Trophoblast cell (in vitro differentiated cells and primary cell): Measurements from ENCODE around the gene ZNF525.

Experiments
- DNase-seq, 2 donors: peaks; one replicate each; pipeline ENCODE4 v3.0.0-alpha.2; 2016
- H2AFZ ChIP-seq: 2 replicates; pipeline ENCODE4 v1.6.1; 2013; ENCODE audit warnings: low read length, moderate library complexity, mild to moderate bottlenecking; ENCODE audit not compliant: insufficient read depth, poor library complexity
- H2AK5ac ChIP-seq: 2 replicates; pipeline ENCODE4 v1.6.1; 2013; ENCODE audit warnings: mild to moderate bottlenecking, low read length
- H2BK120ac ChIP-seq: 2 replicates; pipeline ENCODE4 v1.6.1; 2013; ENCODE audit warnings: low read length, mild to moderate bottlenecking, moderate library complexity; ENCODE audit not compliant: insufficient read depth, poor library complexity
- H2BK12ac ChIP-seq: 2 replicates; pipeline ENCODE4 v1.6.1; 2013; ENCODE audit warnings: mild to moderate bottlenecking, low read length, moderate library complexity
- H2BK5ac ChIP-seq: 2 replicates; pipeline ENCODE4 v1.6.1; 2013; ENCODE audit warnings: low read length, low read depth, moderate library complexity, mild to moderate bottlenecking; ENCODE audit not compliant: poor library complexity
- H3K14ac ChIP-seq: 2 replicates; pipeline ENCODE4 v1.6.1; 2013; ENCODE audit warnings: mild to moderate bottlenecking, low read length
- H3K18ac ChIP-seq: 2 replicates; pipeline ENCODE4 v1.6.1; 2013; ENCODE audit warnings: mild to moderate bottlenecking, low read length
- H3K23ac ChIP-seq: 2 replicates; pipeline ENCODE4 v1.6.1; 2013; ENCODE audit warnings: low read length
- H3K27ac ChIP-seq: 2 replicates; pipeline ENCODE4 v1.5.1; 2013; ENCODE audit warnings: low read depth, mild to moderate bottlenecking, inconsistent platforms, low read length, moderate library complexity
- H3K27me3 ChIP-seq: 2 replicates; pipeline ENCODE4 v1.6.1; 2013; ENCODE audit warnings: inconsistent platforms, mild to moderate bottlenecking, low read length, moderate library complexity; ENCODE audit not compliant: insufficient read depth
- H3K36me3 ChIP-seq, 2 experiments: 1 replicate in 1 of 2; 2 replicates in 1 of 2; pipeline ENCODE4 v1.6.1; 2013; ENCODE audit warnings: low read length in 2 of 2, mild to moderate bottlenecking in 2 of 2, moderate library complexity in 1 of 2; ENCODE audit not compliant: insufficient read depth in 2 of 2, control insufficient read depth in 1 of 2
- H3K4ac ChIP-seq: 2 replicates; pipeline ENCODE4 v1.6.1; 2013; ENCODE audit warnings: low read depth, mild to moderate bottlenecking, low read length, moderate library complexity
- H3K4me1 ChIP-seq, 2 experiments: 1 replicate in 1 of 2; 2 replicates in 1 of 2; pipeline ENCODE4 v1.6.1; 2013; ENCODE audit warnings: low read length in 2 of 2, mild to moderate bottlenecking in 2 of 2, moderate library complexity in 1 of 2; ENCODE audit not compliant: insufficient read depth in 2 of 2, control insufficient read depth in 1 of 2
- H3K4me2 ChIP-seq: 2 replicates; pipeline ENCODE4 v1.6.1; 2013; ENCODE audit warnings: inconsistent platforms, mild to moderate bottlenecking, low read length, moderate library complexity
- H3K4me3 ChIP-seq: 2 replicates; pipeline ENCODE4 v1.5.1; 2013; ENCODE audit warnings: mild to moderate bottlenecking, low read depth, low read length, inconsistent platforms
- H3K79me1 ChIP-seq: one replicate; pipeline ENCODE4 v1.6.1; 2013; ENCODE audit warnings: low read length
- H3K79me2 ChIP-seq: 2 replicates; pipeline ENCODE4 v1.6.1; 2013; ENCODE audit warnings: low read length, mild to moderate bottlenecking; ENCODE audit not compliant: control insufficient read depth, insufficient read depth, poor library complexity
- H3K9ac ChIP-seq: 2 replicates; pipeline ENCODE4 v1.6.1; 2013; ENCODE audit warnings: mild to moderate bottlenecking, low read length
- H3K9me3 ChIP-seq: 2 replicates; pipeline ENCODE4 v1.6.1; 2013; ENCODE audit warnings: low read depth, mild to moderate bottlenecking, control low read depth, inconsistent platforms, low read length; ENCODE audit not compliant: insufficient read depth
- H4K12ac ChIP-seq: 2 replicates; pipeline ENCODE4 v1.6.1; 2013; ENCODE audit warnings: low read depth, mild to moderate bottlenecking, low read length, moderate library complexity
- H4K8ac ChIP-seq: 2 replicates; pipeline ENCODE4 v1.6.1; 2013; ENCODE audit warnings: low read depth, mild to moderate bottlenecking, low read length, moderate library complexity
- H4K91ac ChIP-seq: one replicate; pipeline ENCODE4 v1.6.1; 2013; ENCODE audit warnings: low read depth, mild to moderate bottlenecking, low read length, moderate library complexity
- WGBS: extraction: QIAGEN DNeasy Blood & Tissue Kit; methylation state at CpG from one replicate; pipeline ENCODE4 v1.1.7; 2013; ENCODE audit warnings: missing lambda C conversion rate; ENCODE audit not compliant: insufficient read length, insufficient coverage; ENCODE audit errors: extremely low coverage; 5-methylcytosine and 5-hydroxymethylcytosine counted together

The ZNF525 gene

DNA sequence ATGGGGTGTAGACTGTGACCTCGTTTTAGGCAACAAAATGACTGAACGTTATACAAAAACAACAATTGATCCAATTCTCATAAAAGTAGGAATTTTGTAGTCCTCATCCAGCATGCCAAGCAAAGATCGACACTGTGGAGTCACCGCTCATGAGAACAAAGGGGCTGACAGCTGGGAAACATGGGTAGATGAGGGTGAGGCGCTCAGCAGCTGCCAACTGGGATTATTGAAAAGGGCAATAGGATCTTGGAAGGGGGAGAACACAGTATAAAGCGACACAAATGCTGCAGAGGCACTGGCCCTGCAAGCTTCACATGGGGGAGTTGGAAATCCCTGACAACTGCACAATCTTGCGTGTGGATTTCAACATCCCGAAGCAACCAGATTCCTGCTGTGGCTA is 24.1 kb downstream of the ZNF525 start:
- Histone ChIP-seq H3K79me2 (peaks cover 2% of the 10 kb centered on the region), H2BK5ac (no peak overlapping the region), H3K27me3 (no peaks in the 10 kb centered on the region), H3K27ac (no peak overlapping the region), H3K18ac (no peak overlapping the region), H2AFZ (no peak overlapping the region), H3K4me3 (no peak overlapping the region), H4K12ac (no peak overlapping the region), H3K14ac (no peak overlapping the region), H2AK5ac (no peak overlapping the region), H3K4ac (no peak overlapping the region), H2BK12ac (no peak overlapping the region), H3K9me3 (peaks cover 5% of the 10 kb centered on the region), H3K79me1 (peaks cover 2% of the 10 kb centered on the region), H4K91ac (no peak overlapping the region), H2BK120ac (no peak overlapping the region), H3K9ac (no peak overlapping the region), H3K36me3 (no peaks in the 10 kb centered on the region), H4K8ac (no peak overlapping the region), H3K4me1 (peaks cover 2 to 3% of the 10 kb centered on the region in 2 experiments), H3K23ac (no peak overlapping the region), H3K4me2 (no peak overlapping the region)
- no CpG with 5 or more reads among the region's 8 CpGs for WGBS
- no peak for DNase-seq

GRCh38 chr19:53389978-53390377 is 24.5 kb downstream of the ZNF525 start:
- Histone ChIP-seq H2BK120ac (no peak overlapping the region), H3K27ac (no peak overlapping the region), H3K23ac (no peak overlapping the region), H3K4me2 (no peak overlapping the region), H4K8ac (no peak overlapping the region), H3K18ac (no peak overlapping the region), H2AFZ (no peak overlapping the region), H3K9ac (no peak overlapping the region), H3K36me3 (no peaks in the 10 kb centered on the region), H2BK5ac (no peak overlapping the region), H4K91ac (no peak overlapping the region), H3K9me3 (peaks cover 5% of the 10 kb centered on the region), H4K12ac (no peak overlapping the region), H3K4ac (no peak overlapping the region), H3K4me1 (peaks cover 2 to 3% of the 10 kb centered on the region in 2 experiments), H2BK12ac (no peak overlapping the region), H2AK5ac (no peak overlapping the region), H3K79me1 (peaks cover 2% of the 10 kb centered on the region), H3K79me2 (peaks cover 2% of the 10 kb centered on the region), H3K27me3 (no peaks in the 10 kb centered on the region), H3K14ac (no peak overlapping the region), H3K4me3 (no peak overlapping the region)
- no CpG with 5 or more reads among the region's 22 CpGs for WGBS
- peak in 1 of 2 donors; percentile 6 for DNase-seq

DNA sequence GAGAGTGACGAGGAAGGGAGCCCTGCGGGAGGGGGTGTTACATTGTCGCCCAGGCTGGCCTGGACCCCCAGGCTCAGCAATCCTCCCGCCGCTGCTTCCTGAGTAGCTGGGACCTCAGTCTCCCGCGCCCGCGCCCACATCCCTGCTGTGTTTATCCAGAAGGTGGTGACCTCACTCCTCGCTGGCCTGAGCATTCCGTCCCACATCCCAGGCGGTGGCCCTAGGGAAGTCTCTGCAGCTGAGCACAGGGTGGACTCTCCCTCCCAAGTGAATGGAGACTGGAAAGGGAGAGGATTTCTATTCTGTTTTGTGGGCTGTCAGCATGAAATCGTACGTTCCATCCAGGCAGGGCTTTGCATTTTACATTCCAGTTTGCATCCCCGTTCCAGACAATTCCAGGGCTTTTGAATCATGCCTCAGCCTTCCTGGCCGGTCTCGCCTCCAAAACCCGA is 29.0 kb downstream of the ZNF525 start:
- peak overlapping the region; percentile 21 for H3K4me3 ChIP-seq
- peak overlapping the region; percentile 37 for H3K14ac ChIP-seq
- peaks cover 8% of the 10 kb centered on the region for H3K79me1 ChIP-seq
- peak overlapping the region; percentile 4 for H2BK120ac ChIP-seq
- H3K18ac ChIP-seq = no peak overlapping the region
- peaks cover 6% of the 10 kb centered on the region for H3K79me2 ChIP-seq
- no CpG with 5 or more reads among the region's 18 CpGs for WGBS
- H2AFZ ChIP-seq = peak overlapping the region; percentile 38
- peaks cover 8 to 10% of the 10 kb centered on the region in 2 experiments for H3K36me3 ChIP-seq
- H3K9me3 ChIP-seq = peaks cover 3% of the 10 kb centered on the region
- peaks cover 3 to 5% of the 10 kb centered on the region in 2 experiments for H3K4me1 ChIP-seq
- peak overlapping the region; percentile 3 for H2BK5ac ChIP-seq
- H3K23ac ChIP-seq = no peak overlapping the region
- H3K4me2 ChIP-seq = peak overlapping the region; percentile 67
- H4K12ac ChIP-seq = peak overlapping the region; percentile 65
- H2AK5ac ChIP-seq = no peak overlapping the region
- peak overlapping the region; percentile 11 for H2BK12ac ChIP-seq
- H4K91ac ChIP-seq = peak overlapping the region; percentile 51
- peak overlapping the region; percentile 63 for H3K27ac ChIP-seq
- peak overlapping the region; percentile 9 for H3K4ac ChIP-seq
- no peaks in the 10 kb centered on the region for H3K27me3 ChIP-seq
- peak overlapping the region; percentile 86 for H4K8ac ChIP-seq
- peak; percentile 81 to 89 for DNase-seq
- no peak overlapping the region for H3K9ac ChIP-seq

GRCh38 chr19:53394974-53395839 is 29.7 kb downstream of the ZNF525 start, which contains the start of gene ZNF765:
Gene ZNF765 (plus strand): TSS chr19:53395149. CDS start chr19:53398016, 2,867 bp downstream.
- peak within 1 kb of the TSS; percentile 63 for H3K27ac ChIP-seq

More at GRCh38 chr19:53394974-53395839, 29.7 kb downstream of the ZNF525 start, which contains the start of gene ZNF765:
- Histone ChIP-seq H3K79me1 (peaks cover 8% of the 10 kb centered on the region), H3K18ac (peak within 1 kb of the TSS; percentile 88), H4K91ac (peak within 1 kb of the TSS; percentile 54), H3K4me1 (peaks cover 3 to 5% of the 10 kb centered on the region in 2 experiments), H3K23ac (no peak within 1 kb of the TSS), H2AK5ac (no peak within 1 kb of the TSS), H3K9me3 (peaks cover 3% of the 10 kb centered on the region), H2AFZ (peak within 1 kb of the TSS; percentile 84), H3K79me2 (peaks cover 6% of the 10 kb centered on the region), H3K9ac (peak within 1 kb of the TSS; percentile 86), H4K12ac (peak within 1 kb of the TSS; percentile 68), H3K27me3 (no peaks in the 10 kb centered on the region), H4K8ac (peak within 1 kb of the TSS; percentile 86), H3K4me3 (peak within 1 kb of the TSS; percentile 84), H3K14ac (peak within 1 kb of the TSS; percentile 79), H2BK12ac (peak within 1 kb of the TSS; percentile 11), H2BK5ac (peak within 1 kb of the TSS; percentile 25), H3K4ac (peak within 1 kb of the TSS; percentile 10), H3K4me2 (peak within 1 kb of the TSS; percentile 95), H3K36me3 (peaks cover 12 to 14% of the 10 kb centered on the region in 2 experiments), H2BK120ac (peak within 1 kb of the TSS; percentile 57)
- DNase-seq = peak; percentile 93 to 98
- no CpG with 5 or more reads among the region's 58 CpGs for WGBS
